Fibroblast of skin of left biceps (primary cell): ENCODE measurements around the gene MAP2K5.

Source experiments
- DNase-seq, 2 experiments: peaks; one replicate each; pipeline ENCODE4 v3.0.0-alpha.2; 2013; ENCODE audit warnings: low read depth in 2 of 2

Gene MAP2K5

DNA sequence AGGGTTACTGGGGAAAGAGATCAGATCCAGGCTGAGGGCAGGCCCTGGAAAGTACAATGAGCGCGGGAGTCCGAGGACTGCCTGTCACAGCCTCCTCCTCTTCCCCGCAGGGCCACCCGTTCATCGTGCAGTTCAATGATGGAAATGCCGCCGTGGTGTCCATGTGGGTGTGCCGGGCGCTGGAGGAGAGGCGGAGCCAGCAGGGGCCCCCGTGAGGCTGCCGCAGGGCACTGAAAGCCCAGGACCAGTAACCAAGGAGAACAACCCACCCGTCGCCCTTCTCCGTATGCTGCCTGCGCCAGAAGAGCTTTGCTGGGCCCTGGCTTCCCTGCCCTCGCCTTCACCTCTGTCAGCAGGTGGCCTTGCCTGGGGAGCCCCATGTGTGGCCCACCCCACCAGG, 264.0 kb downstream of the MAP2K5 start:
- DNase-seq = no peak

DNA sequence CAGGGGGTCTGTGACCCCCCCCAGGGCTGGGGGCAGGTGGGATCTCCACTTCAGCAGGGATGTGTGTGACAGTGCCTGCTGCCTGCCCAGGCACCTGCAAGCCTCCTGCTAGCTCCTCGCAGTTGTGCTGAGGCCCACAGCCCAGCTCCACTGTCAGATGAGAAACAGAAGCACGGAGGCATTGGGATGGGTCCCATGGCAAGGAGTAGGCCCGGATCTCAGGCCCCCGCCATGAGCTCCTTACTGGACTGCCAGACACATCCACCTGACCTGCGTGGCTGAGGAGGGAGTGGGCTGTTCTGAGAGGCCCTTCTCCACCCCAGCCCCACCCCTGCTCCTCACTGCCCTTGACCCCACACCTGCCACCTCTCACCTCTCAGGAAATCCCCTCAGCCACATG, 264.6 kb downstream of the MAP2K5 start:
- no peak for DNase-seq

DNA sequence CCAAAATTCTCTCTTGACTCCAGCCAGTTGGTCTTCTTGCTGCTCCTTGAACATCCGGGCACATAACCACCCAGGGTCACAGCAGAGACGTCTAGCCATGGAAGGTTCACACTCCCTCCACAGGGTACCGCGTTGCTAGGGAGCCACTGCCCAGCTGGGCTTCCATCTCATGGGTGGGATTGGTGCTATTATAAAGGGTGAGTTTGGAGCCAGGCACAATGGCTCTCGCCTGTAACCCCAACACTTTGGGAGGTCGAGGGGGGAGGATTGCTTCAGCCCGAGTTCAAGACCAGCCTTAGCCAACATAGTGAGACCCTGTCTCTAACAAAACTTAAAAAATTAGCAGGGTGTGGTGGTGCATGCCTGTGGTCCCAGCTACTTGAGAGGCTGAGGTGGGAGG, 265.3 kb downstream of the MAP2K5 start:
- no peak for DNase-seq

DNA sequence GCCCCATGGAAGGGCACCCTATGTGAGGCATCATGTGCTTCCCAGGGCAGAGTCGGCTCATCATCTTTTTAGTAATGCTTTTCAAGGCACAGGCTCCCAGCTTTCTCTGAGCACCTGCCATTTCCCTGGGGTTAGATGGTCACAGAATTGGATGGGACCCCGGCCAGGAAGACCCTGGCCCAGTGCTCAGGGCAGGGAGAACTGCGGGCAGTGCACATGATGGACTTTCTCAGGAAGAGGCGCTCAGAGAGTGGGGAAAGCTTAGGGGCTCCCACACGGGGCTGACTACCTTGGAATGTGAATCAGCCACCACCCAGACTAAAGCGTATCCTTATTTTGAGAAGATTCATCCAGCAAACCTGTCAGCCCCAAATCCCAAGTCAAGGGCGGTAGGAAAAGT, 266.3 kb downstream of the MAP2K5 start:
- no peak for DNase-seq

DNA sequence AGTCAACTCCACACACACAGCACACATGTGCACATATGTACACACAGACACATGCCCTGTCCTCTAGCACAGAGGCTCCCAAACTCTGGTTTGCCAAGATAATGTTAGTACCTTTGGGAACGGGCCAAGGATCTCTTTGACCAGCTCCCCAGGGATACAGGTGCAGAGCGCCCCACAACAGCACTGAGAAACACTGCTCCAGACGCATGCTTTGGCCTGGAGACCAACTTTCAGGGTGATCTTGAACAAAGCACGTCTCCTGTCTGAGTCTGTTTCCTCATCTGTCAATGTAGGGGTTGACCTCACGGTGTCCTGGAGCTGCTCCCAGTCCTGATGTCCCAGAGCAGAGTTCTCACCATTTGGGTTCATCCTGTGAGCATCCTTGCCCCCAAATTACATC, 266.9 kb downstream of the MAP2K5 start:
- no peak for DNase-seq

DNA sequence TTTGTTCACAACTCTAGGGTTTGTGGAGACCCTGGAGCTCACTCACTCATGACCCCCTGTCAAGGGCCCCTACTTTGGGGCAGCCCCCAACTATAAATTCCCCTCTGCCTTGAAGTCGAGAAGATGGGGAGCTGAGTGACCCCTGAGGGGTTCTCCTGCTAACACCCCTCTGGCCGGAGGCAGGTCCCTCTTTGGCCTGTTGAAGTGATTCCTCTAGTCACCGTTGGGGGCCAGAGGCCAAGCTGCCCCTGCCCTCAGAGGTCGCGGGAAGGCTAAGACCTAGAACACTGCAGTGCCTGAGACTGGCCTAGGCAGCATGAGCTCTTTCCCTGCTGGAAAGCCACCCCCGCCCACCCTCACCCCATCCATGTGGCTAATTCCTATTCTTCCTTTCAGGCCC, 267.4 kb downstream of the MAP2K5 start:
- no peak for DNase-seq

DNA sequence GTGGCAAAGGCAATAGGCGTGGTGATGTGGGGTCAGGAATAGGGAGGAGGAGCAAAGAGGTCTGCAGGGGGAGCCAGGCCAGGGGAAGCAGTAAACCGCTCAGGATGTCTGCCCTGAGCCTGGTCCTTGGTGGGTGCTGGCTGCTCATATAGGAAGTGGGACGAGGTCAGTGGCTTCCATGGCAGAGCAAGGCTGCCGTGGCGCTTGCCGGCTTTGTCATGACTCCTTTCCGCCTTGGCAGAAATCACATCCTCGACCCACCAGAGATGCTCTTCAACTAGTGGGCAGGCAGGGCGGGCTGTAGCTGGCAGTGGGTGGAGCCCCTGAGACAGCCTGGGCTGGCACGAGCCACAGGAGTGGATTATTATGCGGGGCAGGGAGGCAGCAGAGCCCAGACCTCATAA, 269.7 kb downstream of the MAP2K5 start:
- DNase-seq = no peak

DNA sequence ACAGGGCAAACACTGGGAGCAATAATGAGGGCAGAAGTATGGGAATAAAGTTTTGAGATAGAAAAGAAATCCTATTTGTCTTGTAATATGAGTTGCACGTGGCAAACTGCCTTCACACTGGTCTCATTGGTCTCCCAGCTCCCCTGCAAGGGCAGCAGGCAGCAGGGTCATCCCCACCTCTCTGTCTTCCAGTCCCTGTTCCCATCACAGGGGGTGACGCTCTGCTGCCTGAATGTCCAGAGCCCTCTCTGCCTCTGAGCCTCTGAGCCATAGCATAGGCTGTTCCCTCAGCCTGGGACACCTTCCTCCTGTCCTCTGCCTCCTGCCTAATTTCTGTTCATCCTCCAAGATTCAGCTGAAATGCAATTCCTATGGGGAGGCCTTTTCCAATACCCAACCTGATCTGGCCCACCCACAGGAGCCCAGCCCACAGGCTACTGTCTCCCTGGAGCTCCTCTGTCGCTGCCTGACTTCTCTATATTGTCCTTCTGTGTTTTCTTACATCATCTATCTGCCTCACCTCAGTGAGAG, 270.7 kb downstream of the MAP2K5 start:
- DNase-seq = no peak

DNA sequence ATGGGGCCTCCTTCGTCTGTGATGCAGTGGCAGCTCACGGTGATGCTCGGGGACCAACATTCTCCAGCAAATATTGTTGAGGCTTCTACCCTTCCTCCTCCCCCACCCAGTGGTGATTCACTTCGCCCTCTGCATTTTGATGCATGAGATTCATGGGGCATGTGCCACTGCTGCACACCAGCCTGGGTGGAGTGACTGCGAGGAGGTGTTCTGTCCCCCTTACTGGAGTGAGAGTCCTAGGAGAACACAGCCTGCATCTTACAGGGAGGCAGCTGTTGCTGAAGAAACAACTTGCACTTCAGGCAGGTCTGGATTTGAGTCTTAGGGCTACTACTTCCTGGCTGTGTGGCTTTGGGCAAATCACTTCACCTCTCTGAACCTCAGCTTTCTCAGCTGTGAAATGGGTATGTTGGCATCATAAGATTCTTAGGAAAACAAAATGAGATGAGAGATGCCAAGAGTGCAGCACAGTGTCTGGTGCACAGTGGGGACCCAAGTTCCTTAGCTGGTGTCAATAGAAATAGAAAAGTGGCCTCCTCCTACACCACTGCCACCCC, 272.6 kb downstream of the MAP2K5 start:
- DNase-seq = no peak

DNA sequence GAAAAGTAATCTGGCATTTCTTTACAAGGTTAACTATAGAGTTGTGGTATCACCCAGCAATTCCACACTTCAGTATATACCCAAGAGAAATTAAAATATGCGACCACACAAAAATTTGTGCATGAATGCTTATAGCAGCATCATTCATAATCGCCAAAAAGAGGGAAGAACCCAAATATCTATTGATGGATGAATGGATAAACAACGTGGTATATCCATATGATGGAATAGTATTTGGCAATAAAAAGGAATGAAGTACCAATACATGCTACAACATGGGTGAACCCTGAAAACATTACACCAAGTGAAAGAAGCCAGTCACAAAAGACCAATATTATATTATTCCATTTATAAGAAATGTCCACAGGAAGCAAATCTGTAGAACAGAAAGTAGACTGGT, 274.2 kb downstream of the MAP2K5 start:
- DNase-seq = no peak

DNA sequence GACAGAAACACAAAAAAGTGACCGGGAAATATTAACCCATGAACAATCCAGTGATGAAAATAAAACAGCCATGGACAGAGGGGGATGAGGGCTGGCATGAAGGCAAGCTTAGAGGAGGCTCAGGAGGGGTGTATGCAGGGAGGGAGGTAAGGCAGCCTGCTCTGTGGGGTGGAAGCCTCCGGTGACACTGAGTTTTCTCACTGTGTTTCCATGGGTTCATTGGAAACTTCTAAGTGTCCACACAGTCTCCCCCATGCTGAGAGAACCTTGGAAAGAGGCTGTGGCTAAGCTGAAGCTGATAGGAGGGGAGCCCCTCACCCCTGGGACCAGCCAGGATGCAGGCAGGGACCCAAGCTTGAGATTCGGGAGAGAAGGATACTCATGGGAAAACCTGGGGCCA, 276.0 kb downstream of the MAP2K5 start:
- DNase-seq = no peak

DNA sequence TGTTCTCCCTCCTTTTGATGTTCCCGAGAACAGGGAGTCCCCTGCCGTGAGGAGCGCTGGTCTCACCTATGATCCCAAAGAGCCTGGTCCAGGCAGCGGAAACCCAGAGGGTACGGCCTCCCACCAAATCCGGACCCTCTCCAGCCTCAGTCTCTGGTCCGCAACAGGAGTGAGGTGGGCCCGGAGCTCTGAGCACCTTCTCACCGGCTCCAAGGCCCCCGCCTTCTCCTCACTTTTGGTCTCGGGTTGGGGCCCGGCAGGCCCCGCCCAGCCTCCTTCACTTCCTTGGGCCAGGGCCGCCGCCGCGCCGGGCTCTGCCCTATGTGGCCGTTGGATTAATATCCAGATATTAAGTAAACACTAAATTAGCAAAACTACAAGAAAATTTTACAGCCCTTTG, 277.1 kb downstream of the MAP2K5 start:
- no peak for DNase-seq

DNA sequence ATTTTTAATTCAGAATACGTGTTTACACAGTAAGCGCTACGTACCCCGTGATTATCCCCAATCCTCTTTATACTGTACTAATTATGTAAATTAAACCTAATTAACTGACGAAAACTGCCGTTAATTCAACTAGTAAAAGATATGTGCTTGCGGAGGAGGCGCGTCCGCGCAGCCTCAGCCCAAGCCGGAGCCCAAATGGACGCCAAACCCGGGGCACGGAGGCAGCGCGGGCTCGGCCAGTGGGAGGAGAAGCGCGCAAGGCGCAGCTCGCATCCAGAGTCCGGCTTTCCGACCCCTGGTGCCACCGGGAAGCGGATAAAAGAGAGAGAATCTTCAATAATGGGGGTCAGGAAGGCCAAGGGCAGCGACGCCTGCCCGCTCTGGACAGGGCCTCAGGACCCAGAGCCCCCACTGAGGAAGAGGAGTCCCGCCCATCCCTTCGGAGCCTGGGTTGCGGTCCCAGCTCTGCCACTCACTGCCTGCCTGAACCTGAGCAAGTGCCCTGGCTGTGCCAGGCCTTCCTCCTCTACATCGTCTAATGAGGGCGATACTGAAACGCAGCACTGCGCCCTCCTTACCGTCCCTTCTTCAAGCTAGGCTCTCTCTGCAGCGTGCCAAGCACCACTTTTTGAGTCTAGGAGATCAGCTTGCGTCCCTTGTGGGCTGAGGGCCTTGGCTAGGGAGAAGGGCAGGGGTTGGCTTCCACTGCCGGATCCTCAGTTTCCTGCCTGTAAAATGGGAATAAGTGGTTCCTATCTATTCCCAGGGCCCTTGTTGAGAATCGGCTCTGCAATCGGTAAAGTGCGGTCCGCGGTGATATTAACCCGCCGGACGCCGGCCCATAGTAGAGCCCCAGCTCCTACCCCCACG, 277.9 kb downstream of the MAP2K5 start:
- no peak for DNase-seq

DNA sequence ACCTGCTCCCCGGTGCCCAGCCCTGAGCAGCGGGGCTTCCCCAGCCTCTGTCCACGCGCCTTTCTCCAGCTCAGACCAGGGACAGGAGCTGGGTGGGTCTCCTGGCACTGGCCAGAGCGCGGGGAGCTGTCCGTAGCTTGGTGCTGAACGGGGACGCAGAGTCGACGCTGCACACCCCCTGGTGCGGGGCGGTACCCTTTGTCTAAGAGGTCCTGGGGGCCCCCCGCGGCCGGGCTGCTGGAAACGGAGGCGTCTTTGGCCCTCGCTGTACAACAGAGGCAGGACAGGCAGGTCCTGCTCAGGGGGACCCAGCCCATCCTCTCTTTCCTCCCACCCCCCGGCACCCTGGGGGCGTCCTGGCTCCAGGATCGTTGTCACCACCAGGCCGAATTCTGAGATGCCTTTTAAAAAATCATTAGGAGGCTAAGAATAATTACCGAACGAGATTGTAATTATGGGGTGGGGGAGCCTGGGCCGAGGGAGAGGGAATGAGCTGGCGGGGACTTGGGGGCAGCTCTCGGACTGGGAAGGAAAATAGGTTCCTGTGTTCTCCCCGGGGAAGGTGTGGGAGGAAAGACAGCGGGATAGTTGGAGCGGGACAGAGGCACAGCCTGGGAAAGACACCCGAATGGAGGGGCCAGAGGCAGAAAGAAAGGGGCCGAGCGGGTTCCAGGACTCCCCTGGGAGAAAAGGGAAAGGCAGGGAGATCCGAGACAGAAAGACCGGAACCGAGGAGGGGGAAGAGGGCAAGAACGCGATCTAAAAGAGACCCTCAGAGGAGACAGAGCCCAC, 278.7 kb downstream of the MAP2K5 start:
- DNase-seq = no peak

DNA sequence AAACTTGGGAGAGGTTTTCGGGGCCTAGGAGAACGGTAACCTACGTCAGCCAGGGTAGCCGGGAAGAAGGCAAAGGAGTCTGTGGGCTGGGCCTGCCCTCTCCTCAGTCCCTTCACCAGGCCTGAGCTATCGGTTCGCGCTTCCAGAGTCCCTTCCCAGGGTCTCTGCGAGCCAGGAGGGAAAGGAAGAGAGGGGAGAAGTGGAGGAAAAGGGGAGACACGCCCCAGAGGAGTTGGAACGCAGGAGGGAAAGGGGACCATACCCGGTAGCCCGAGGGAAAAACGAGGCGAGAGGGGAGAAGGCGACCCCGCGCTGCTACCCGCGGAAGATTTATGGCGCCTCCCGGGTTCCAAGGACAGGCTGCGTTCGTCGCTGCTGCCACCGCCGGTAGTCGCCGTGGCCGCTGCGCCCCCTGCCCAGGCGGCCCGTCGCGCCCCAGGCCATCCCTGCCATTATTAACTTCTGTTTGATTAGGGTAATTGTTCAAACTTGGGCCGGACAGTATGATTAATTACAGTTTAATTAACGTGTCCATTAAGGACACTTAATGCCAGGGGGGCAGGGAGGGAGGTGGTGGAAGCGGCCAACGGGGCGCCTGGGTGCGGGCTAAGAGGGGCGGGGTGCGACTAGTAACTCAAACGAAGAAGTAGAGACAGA, 279.4 kb downstream of the MAP2K5 start:
- no peak for DNase-seq

DNA sequence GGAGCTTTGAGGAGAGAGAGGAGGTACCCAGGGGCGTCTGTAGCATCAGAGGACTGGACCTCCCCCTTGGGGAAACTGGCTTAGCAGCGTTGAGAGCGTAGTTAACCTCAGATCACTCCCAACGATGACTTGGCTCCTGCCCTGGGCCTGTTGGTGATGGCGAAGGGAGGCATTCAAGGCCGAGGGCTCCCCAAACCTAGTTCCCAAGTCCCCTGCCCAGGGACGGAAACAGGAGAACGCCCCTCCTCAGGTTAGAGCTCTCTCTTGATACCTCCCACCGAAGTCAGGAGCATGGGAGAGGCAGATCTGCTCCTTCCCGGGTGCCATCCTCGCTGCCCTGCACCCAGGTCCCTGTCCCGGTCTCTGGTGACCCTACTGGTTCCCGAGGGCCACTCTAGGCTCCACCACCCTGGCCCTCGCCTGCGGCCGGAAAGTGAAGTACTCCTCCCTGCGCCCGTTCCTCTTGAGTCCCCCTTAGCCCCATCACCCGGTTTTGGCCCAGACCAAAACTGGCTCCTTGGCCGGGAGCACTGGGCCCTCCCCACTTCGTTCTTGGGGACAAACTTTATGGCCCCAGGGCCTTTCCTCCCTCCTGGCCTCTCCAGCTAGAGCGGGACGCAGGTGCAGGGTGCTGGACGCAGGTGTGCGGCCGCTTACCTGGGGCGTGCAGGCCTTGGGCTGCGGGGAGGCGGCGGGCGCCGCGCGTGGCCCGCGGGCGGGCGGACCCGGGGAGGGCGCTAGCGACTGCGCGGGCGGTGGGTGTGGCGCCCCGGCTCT, 280.2 kb downstream of the MAP2K5 start:
- no peak for DNase-seq

DNA sequence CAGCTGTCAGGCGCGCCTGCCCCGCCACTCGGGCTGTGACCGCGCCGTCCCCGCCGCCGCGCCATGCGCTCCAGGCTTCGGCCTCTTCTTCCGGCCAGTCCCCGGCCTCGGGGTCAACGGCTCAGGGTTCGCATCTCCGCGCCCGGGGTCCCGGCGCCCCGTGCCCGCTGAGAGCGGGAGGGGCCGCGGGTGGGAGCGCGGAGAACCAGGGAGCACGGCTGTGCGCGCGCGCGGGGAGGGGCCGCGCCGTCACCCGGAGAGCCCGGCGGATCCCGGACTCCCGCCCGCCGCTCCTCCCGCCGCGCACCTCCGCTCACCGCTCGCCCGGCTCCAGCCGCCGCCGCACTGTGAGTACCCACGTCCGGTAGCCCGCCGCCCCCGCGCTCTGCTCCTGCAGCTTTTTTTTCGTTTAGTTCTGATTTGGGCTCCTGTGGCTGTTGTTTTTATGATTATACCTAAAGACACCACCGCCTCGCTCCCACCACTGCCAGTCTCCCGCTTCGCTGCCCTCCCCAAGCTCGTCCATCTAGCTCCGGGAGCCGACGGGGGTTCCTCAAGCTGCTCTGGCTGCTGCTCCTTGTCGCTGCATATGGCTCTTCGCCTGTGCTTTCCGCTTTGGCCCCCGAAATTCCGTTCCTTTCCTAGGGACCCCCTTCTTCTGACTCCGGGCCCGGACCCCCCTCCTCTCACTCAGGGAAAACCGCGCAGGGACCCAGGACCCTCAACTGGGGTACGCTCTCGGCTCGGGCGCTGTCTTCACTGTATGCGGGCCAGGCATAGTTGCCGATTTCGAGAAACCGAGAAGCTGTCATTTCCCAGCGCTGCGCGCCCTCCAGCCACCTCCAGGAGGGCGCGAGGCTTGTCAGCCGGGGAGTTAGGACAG, 281.1 kb downstream of the MAP2K5 start:
- DNase-seq = no peak

DNA sequence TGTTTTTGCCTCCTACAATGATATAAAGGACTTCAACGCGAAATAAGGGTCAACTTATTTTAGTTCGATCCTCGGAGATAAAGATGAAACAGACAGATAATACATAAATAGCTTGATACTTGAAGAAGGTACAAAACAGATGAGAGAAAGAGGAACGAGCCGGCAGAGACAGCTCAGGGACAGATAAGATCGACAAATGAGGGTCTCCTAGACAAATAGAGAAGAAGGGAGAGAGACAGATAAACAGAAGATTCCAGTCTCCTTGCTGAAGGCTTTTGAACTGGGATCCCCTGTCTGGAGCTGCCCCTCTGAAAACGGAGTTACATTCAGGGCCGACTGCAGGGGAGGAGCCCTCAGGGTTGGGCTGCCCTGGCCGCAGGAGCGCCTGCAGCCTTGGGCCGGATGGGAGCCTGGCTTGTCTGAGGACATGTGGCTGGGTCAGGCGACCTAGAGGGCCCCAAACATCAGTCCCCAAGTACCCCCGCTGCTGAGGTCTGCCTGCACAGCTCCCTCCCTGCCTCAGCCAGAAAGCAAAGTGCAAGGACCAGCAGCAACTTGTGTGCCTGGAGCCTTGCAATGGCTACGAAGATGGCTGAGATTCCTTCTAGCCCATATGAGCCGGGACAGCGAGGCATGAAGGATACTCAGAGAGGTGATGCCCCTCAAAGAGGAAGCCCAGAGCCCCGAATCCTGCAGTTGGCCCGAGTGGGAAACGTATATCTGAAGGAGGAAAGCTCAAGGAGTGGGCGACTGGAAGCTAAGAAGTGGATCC, 281.9 kb downstream of the MAP2K5 start:
- DNase-seq = no peak
